Uterus (tissue), 4 donors: Measurements from ENCODE around the gene FAM241A. TPM values are rescaled to one million over a fixed set of nuclear protein-coding genes. Genes with fewer than 3 reads are reported as not detected.

Experiments
- DNase-seq, 2 donors: peaks; one replicate each; pipeline ENCODE4 v3.0.0-alpha.2; 2019 to 2020
- H3K27ac ChIP-seq, 2 donors: fragments of 200-600 bp; sonication (generic); 1 replicate in 1 of 2; 2 replicates in 1 of 2; pipeline ENCODE4 v1.5.1; 2016 to 2018
- H3K27me3 ChIP-seq, 2 donors: fragments of 200-600 bp; sonication (generic); one replicate each; pipeline ENCODE4 v1.5.1; 2018 to 2019; ENCODE audit warnings: control low read depth in 1 of 2
- H3K36me3 ChIP-seq, 2 donors: fragments of 200-600 bp; sonication (generic); one replicate each; pipeline ENCODE4 v1.5.1; 2019; ENCODE audit warnings: control low read depth in 1 of 2
- H3K4me1 ChIP-seq, 2 donors: fragments of 200-600 bp; sonication (generic); one replicate each; pipeline ENCODE4 v1.5.1; 2018 to 2019; ENCODE audit warnings: control low read depth in 1 of 2
- H3K4me3 ChIP-seq, 2 donors: fragments of 200-600 bp; sonication (generic); 1 replicate in 1 of 2; 2 replicates in 1 of 2; pipeline ENCODE4 v1.5.1; 2018 to 2019; ENCODE audit warnings: mild to moderate bottlenecking in 1 of 2
- H3K9me3 ChIP-seq, 2 donors: fragments of 200-600 bp; sonication (generic); one replicate each; pipeline ENCODE4 v1.5.1; 2019; ENCODE audit warnings: control low read depth in 1 of 2
- POLR2A ChIP-seq, 2 donors: fragments of 450-650 bp; IDR thresholded peaks; one replicate each; pipeline ENCODE4 v1.6.1; 2016; ENCODE audit warnings: antibody characterized with exemption in 2 of 2, mild to moderate bottlenecking in 1 of 2, moderate library complexity in 1 of 2
- intact Hi-C: fragments of 100-400 bp; cut with DNase I; formaldehyde crosslinking; loops from one replicate; pipeline ENCODE4 v1.15.1; 2023; ENCODE audit warnings: low total_unique reads
- total RNA-seq, 4 donors: library from RNA; depleted of rRNA in 3 of 4; stranded (reverse); fragments of >200 nt in 3 of 4; gene quantifications; one replicate each; pipeline versions ENCODE4 v1.1.0 to v1.2.4, GENCODE V29; 2014 to 2023
- TF ChIP-seq, protein P1 (sequence below), 4 experiments: fragments of 200-600 bp in 2 of 4; fragments of 450-650 bp in 2 of 4; sonication (generic) in 2 of 4; IDR thresholded peaks; one replicate each; pipeline ENCODE4 v1.5.1; 2016 to 2019; ENCODE audit warnings: antibody characterized with exemption in 4 of 4, mild to moderate bottlenecking in 2 of 4, moderate library complexity in 1 of 4
- donor health status: DM: yes; HTN: yes; CAD: no.

FAM241A gene
- total RNA-seq, 4 donors from 2014 or later = 2.3 to 8.5 (median 3.5) TPM

GRCh38 chr4:112213091-112213490, 67.8 kb downstream of the FAM241A start:
- Histone ChIP-seq H3K27me3 (no peaks in the 10 kb centered on the region), H3K4me3 (no peak overlapping the region), H3K9me3 (no peaks in the 10 kb centered on the region), H3K36me3 (no peaks in the 10 kb centered on the region), H3K27ac (no peak overlapping the region), H3K4me1 (no peaks in the 10 kb centered on the region)
- TF ChIP-seq, protein P1, sequence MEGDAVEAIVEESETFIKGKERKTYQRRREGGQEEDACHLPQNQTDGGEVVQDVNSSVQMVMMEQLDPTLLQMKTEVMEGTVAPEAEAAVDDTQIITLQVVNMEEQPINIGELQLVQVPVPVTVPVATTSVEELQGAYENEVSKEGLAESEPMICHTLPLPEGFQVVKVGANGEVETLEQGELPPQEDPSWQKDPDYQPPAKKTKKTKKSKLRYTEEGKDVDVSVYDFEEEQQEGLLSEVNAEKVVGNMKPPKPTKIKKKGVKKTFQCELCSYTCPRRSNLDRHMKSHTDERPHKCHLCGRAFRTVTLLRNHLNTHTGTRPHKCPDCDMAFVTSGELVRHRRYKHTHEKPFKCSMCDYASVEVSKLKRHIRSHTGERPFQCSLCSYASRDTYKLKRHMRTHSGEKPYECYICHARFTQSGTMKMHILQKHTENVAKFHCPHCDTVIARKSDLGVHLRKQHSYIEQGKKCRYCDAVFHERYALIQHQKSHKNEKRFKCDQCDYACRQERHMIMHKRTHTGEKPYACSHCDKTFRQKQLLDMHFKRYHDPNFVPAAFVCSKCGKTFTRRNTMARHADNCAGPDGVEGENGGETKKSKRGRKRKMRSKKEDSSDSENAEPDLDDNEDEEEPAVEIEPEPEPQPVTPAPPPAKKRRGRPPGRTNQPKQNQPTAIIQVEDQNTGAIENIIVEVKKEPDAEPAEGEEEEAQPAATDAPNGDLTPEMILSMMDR (IDR thresholded peaks at IDR 0.05) = no peak
- no peak for TF ChIP-seq POLR2A (IDR thresholded peaks at IDR 0.05)
- intact Hi-C loops = no loop called here
- DNase-seq = no peak

- no peaks in the 10 kb centered on the region for H3K27me3 ChIP-seq
- TF ChIP-seq POLR2A (IDR thresholded peaks at IDR 0.05) = no peak
- TF ChIP-seq, protein P1 (IDR thresholded peaks at IDR 0.05) = no peak
- H3K36me3 ChIP-seq = no peaks in the 10 kb centered on the region
- intact Hi-C loops = no loop called here
- no peaks in the 10 kb centered on the region for H3K4me1 ChIP-seq
- DNase-seq = no peak
- H3K4me3 ChIP-seq = no peak overlapping the region
- no peaks in the 10 kb centered on the region for H3K9me3 ChIP-seq
- H3K27ac ChIP-seq = no peak overlapping the region
Observed at GRCh38 chr4:112213856-112214255, 68.6 kb downstream of the FAM241A start.

DNA sequence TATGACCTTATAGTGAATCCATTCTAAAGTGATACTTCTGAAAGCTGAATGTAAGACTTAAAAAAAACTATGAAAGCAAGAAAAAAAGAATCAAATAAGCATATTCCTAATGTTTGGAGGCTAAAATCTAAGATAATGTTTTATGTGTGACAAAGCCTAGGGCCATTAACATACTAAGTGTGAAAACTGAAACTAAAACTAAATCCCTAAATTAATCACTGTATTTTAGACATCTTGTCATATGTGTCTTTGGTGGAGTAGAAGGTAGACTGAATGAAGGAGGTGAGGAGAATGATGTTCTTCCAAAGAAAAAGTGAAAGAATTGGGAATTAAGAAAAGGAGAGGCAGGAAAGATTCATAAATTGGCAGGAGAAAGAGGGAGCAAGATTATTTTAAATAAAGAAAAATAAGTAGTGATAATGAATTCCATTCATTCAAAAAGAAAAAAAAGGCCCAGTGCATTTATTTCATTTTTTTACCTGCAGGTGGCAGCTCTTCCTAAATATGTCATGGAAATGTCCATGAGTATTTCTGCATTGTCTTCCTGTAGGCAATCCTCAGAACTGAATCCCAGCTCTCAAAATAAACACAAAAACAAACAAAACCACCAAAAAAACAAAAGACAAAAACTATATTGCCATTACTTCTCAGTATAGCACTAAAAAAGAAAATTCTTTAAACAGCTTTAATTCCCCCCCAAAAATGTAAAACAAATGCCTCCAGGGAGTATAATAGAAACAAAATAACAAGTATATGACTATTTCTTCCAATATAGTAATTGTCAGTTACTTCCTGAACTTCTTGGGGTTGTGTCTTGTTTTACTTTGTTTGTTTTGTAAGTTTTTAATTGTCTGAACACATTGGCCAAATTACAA, 69.4 kb downstream of the FAM241A start:
- intact Hi-C loops = no loop called here
- H3K27me3 ChIP-seq = no peaks in the 10 kb centered on the region
- H3K36me3 ChIP-seq = no peaks in the 10 kb centered on the region
- no peak overlapping the region for H3K4me3 ChIP-seq
- no peak overlapping the region for H3K27ac ChIP-seq
- no peak for DNase-seq
- H3K4me1 ChIP-seq = no peaks in the 10 kb centered on the region
- TF ChIP-seq, protein P1 (IDR thresholded peaks at IDR 0.05) = peak; percentile 26 to 55 (median 46)
- no peak for TF ChIP-seq POLR2A (IDR thresholded peaks at IDR 0.05)
- no peaks in the 10 kb centered on the region for H3K9me3 ChIP-seq

DNA sequence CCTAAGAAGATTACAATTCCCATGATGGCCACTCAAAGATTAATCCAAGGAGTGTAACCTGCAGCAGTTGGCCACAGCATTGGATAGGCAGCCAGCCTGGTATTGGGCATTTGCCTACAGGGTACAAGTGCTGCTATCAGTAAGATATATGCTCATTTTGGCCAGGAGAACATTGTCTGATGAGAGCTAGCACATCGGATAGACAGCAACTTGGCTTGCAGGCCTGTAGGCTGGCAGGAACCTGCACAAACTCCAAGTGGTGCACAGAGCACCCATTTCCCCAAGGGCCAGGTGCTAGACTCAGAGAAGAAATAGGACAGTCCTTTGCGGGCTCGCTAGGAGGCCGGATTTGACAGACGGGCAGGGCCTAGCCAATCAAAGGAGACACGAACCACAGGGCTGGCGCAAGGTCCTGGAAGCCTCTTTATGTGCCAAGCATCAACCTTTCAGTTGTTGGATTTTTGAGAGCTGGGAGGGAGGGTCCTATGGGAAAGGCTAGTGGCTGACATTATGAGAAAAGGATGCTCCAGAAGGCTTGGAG, 74.6 kb downstream of the FAM241A start:
- H3K4me3 ChIP-seq = no peak overlapping the region
- no peak overlapping the region for H3K27ac ChIP-seq
- no peak for TF ChIP-seq POLR2A (IDR thresholded peaks at IDR 0.05)
- TF ChIP-seq, protein P1 (IDR thresholded peaks at IDR 0.05) = no peak
- intact Hi-C loops = no loop called here
- H3K9me3 ChIP-seq = no peaks in the 10 kb centered on the region
- no peaks in the 10 kb centered on the region for H3K27me3 ChIP-seq
- H3K36me3 ChIP-seq = no peaks in the 10 kb centered on the region
- no peak for DNase-seq
- H3K4me1 ChIP-seq = no peaks in the 10 kb centered on the region

- Histone ChIP-seq H3K27me3 (no peaks in the 10 kb centered on the region), H3K9me3 (no peaks in the 10 kb centered on the region), H3K36me3 (no peaks in the 10 kb centered on the region), H3K4me1 (no peaks in the 10 kb centered on the region), H3K4me3 (no peak overlapping the region), H3K27ac (no peak overlapping the region)
- intact Hi-C loops = no loop called here
- DNase-seq = no peak
- no peak for TF ChIP-seq POLR2A (IDR thresholded peaks at IDR 0.05)
- TF ChIP-seq, protein P1 (IDR thresholded peaks at IDR 0.05) = no peak
Observed at GRCh38 chr4:112222219-112222955, 77.1 kb downstream of the FAM241A start.
